ENCODE data around the gene FAM9A.
"Not testable (repeated sequence)": the region's sequence is repeated elsewhere in the genome, so short reads cannot be mapped to it uniquely, and the experiment has no call there.

Gene FAM9A

DNA sequence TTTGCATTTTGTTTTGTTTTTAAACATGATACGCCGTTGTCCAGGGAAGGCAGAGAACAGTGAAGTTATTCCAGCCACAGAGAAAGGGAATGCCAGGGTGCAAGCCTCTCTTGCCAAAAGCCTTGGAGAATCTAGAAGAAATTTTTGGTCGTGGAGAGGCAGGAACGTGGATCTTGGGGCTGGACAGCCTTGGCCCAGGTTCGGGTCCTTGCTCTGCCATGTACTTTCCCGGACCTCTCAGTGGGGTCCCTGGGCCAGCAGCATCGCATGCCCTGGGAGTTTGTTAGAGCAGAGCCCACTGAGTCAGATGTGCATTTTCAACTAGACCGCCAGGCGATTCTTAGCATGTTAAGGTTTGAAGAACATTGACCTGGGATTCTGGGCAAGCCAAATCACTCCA, 18.6 kb downstream of the FAM9A start:
- no peak overlapping the region for H3K4me3 ChIP-seq (ENCODE audit: low read length)
- TF ChIP-seq ZNF274 (IDR thresholded peaks at IDR 0.05; ENCODE audit: low read depth, low read length): no peak

DNA sequence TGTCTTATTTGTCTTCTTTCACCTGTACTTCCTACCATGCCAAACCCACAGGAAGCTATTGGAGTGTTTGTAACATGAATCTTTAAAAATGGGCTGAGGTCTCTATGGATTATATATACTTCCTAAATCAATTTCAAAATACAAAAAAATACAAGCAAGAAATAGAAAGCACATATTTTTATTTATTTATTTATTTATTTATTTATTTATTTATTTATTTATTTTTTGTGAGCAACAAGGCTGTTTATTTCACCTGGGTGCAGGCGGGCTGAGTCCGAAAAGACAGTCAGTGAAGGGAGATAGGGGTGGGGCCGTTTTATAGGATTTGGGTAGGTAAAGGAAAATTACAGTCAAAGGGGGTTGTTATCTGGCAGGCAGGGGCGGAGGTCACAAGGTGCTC, 19.3 kb downstream of the FAM9A start:
- H3K4me3 ChIP-seq (ENCODE audit: low read length): not testable (repeated sequence)

DNA sequence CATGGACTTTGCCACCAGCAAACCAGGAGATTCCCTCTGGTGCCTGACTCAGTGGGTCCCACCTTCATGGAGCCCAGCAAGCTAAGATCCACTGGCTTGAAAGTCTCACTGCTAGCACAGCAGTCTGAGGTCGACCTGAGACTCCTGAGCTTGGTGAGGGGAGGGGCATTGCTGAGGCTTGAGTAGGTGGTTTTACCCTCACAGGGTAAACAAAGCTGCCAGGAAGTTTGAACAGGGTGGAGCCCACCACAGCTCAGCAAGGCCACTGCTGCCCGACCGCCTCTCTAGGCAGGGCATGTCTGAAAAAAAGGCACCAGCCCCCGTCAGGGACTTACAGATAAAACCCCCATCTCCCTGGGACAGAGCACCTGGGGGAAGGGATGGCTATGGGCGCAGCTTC, 28.1 kb downstream of the FAM9A start:
- no peak overlapping the region for H3K4me3 ChIP-seq (ENCODE audit: low read length)
- no peak for TF ChIP-seq ZNF274 (IDR thresholded peaks at IDR 0.05; ENCODE audit: low read depth, low read length)

DNA sequence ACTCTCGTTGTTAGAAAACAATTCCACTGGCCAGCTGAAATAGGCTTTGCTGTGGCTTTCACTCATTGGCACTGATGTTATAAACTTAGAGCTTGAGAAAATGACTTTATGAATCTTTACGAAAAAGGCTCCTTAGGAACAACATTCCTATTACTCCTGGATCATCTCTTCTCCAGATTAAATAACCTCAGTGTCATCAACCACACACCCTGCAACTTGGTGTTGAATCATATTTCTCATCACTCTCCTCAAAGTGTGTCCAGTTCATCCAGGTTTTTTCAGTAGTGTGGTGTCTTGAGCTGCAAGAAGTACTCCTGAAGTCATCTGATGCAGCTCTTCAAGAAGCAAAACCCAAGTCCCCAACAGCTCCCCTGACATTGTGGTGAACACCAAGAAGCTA, 41.2 kb downstream of the FAM9A start:
- H3K4me3 ChIP-seq (ENCODE audit: low read length): no peak overlapping the region
- no peak for TF ChIP-seq ZNF274 (IDR thresholded peaks at IDR 0.05; ENCODE audit: low read depth, low read length)

DNA sequence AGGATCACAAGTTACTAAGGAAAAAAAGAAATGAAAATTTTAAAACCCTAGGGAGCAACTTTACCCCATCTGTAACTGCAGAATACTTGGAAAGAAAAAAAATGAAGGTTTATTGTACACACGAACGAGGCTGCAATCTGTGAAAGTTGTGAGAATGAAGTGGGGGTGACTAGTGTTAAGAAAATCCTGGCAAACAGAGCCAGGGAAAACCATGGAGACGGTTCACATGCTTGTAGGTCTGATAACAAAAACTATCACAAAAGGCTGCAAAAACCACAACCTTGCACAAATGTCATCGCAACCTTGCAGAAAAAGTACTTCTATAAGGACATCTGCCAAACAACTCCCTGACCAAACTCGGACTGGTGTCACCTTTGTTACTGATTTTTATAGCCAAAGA, 42.5 kb downstream of the FAM9A start:
- H3K4me3 ChIP-seq (ENCODE audit: low read length): not testable (repeated sequence)

DNA sequence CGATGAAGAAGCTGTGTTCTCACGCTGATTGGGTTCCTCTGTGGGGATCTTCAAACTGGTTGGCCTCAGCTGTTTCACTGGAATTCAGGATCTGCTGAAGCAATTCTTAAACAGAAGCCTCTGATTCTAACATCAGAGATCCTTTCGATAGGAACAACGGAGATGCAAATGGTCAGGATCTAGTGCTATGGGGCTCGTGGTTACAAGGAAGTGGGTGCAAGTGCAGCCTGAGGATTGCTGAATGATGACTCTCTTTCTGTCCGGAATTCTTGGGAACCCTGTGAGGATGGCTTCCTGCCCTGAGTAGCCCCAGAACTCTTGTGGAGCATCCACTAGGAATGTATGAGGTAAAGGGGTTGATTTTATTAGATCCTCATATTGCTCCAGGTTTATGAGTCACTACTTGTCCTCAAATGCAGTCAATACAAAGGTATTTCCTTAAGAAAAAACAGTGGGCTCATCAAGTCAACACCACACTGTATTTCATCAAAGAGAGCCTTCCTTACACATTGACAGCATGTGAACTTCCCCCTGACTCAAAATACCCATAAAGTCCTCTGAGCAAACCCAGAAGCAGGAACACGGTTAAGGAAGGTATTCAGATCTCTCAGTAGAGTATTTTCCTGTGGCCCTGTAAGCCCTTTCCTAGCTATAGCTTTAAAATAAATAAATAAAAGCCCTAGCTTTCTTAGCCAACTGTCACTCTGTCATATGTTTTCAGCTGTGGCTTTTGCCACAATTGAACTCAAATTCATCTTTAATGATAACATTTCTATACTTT, 43.4 kb downstream of the FAM9A start:
- H3K4me3 ChIP-seq (ENCODE audit: low read length): not testable (repeated sequence)

DNA sequence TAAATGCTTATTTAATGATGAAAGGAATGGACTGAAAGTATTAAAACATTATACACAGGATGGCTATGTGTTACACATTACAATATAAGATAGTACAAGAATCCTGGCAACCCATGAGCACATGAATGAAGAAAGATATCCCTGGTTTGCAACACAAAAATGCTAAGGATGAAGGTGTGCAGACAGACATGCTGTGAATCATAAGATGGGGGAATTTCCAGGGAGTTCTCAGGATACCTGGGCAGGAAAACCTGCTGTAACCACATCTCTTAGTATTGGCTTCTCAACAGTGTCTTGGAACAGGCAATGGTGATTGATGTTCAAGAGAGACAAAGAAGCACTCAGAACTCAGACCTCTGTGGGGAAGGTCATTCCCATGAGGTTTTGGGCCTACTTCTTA, 45.4 kb downstream of the FAM9A start:
- no peak for TF ChIP-seq ZNF274 (IDR thresholded peaks at IDR 0.05; ENCODE audit: low read depth, low read length)

DNA sequence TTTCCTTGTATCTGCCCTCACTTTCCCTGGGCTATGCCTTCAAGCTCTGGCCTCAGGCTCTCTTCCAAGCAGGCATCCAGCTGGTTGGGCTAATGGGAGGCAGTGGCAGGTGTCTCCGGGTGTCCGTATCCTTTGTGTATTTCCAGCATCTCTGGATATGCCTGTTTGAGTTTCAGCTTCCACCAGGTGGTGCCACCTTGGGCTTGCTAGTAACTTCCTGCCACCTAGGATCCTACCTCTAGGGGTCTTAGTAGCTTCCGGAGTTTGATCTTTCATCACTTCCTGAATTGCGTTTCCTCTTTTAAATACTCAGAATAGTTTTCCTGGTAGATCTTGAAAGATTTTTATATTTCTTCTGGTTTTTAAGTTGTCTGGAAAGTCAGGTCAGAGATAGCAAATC, 46.1 kb downstream of the FAM9A start:
- TF ChIP-seq ZNF274 (IDR thresholded peaks at IDR 0.05; ENCODE audit: low read depth, low read length): no peak
- H3K4me3 ChIP-seq (ENCODE audit: low read length): no peak overlapping the region

More for the DNA sequence above, 45.4 kb downstream of the FAM9A start:
- H3K4me3 ChIP-seq (ENCODE audit: low read length): no peak overlapping the region

DNA sequence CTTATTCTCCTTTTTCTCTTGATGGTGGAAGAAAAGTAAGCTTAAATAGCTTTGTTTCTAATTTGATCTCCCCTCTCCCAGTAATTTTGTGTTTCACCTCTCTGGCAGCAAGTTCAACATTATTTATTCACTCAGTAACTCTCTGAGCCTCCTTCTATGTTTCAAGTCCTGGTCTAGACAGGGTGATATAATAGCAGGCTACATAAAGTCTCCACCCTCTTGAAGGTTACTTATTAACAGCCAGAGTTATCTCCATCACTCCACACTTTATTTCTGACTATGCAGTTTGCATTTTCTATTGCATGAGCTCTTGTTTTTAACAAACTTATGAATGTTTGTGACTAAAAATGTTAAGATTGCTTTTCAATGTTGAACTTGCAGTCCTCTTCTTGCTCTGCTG, 51.5 kb downstream of the FAM9A start:
- no peak for TF ChIP-seq ZNF274 (IDR thresholded peaks at IDR 0.05; ENCODE audit: low read depth, low read length)
- H3K4me3 ChIP-seq (ENCODE audit: low read length): no peak overlapping the region

DNA sequence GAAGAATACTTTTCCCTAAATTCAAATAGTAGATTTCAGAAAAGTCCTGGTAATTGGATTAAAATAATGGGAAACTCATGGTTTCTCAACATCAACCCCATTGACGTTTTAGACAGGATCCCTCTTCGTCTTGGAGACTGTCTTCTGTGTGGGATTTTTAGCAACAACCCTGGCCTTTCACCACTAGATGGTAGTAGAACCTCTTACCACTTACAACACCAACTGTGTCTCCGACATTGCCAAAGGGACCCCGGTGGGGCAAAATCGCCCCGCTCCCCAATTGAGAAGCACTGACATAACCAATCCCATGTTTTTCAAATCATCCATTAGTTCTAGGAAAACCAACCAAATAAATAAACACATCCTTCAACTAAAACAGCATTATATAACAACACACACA, 52.3 kb downstream of the FAM9A start:
- no peak overlapping the region for H3K4me3 ChIP-seq (ENCODE audit: low read length)

DNA sequence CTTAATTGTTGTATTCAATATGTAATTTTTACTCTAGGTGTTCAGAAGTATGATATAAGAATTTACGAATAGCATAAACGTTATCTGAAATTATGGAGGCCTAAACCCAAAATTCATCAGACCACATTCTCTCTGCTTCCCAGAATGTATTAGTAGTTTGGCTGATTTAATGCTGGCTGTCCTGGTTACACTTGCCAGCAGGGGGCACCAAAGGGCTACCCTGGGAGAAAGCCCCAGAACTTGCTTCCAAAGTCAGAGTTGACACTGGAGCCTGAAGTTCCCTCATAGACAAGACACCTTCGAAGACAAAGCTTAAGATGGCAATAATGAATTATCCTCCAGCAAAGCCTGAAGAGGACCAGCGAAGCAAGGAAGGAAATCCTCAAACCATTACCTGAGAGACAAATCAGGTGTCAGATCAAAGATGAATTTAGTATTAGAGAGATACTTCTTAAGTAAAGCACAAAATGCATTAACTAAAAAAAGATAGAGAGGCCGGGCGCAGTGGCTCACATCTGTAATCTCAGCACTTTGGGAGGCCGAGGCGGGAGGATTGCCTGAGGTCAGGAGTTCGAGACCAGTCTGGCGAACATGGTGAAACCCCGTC, 58.0 kb downstream of the FAM9A start:
- no peak for TF ChIP-seq ZNF274 (IDR thresholded peaks at IDR 0.05; ENCODE audit: low read depth, low read length)
- H3K4me3 ChIP-seq (ENCODE audit: low read length): no peak overlapping the region

More for the DNA sequence above, 52.3 kb downstream of the FAM9A start:
- no peak for TF ChIP-seq ZNF274 (IDR thresholded peaks at IDR 0.05; ENCODE audit: low read depth, low read length)

DNA sequence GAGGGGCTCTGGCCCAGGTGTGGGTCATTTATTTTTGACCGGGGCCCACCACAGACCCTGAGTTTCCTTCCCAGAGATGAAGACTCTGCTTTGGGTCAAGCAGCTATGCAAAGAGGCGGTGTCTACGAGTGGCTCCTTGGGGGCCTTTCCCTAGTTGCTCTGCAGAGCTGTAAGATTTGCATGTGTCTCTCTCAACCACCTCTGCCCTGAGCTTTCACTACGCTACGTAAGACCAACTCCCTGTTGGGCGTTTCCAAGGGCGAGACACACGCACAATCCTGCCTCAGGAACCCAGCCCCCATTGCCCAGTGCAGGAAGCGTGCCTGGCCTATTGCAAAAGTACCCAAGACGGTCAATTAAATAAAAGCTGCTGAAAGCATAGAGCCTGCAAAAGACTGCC, 59.2 kb downstream of the FAM9A start:
- no peak for TF ChIP-seq ZNF274 (IDR thresholded peaks at IDR 0.05; ENCODE audit: low read depth, low read length)
- H3K4me3 ChIP-seq (ENCODE audit: low read length): no peak overlapping the region

All from GM08714 (cell line).